T-helper 22 cell (primary cell): ENCODE results near the gene VAV3.

ENCODE experiments used
- DNase-seq: peaks from one replicate; pipeline ENCODE4 v3.0.0-alpha.2; 2020; ENCODE audit warnings: low read depth

The VAV3 gene

DNA sequence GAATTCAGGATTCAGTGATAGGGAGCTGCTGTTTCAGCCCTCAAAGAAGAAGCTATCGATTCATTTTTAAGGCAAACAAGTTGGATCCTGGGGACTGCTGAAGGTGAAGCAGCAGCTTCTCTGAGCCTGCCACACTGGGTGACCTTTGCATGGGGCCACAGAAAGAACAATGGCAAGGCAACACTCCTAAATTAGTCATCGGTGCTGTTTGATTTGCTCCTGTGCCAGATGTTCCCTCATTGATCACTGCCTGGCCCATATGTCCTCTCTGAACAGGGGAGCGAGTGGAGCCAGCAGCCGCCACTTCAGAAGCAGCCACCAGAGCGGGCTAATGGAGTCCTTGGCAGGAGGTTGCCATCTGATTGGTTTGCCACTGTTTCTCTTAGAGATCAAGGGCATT, 432.7 kb downstream of the VAV3 start:
- DNase-seq: no peak

- DNase-seq: no peak
These were observed 433.7 kb downstream of the VAV3 start for GRCh38 chr1:107531065-107531908.

GRCh38 chr1:107530543-107530942, 434.4 kb downstream of the VAV3 start:
- no peak for DNase-seq

DNA sequence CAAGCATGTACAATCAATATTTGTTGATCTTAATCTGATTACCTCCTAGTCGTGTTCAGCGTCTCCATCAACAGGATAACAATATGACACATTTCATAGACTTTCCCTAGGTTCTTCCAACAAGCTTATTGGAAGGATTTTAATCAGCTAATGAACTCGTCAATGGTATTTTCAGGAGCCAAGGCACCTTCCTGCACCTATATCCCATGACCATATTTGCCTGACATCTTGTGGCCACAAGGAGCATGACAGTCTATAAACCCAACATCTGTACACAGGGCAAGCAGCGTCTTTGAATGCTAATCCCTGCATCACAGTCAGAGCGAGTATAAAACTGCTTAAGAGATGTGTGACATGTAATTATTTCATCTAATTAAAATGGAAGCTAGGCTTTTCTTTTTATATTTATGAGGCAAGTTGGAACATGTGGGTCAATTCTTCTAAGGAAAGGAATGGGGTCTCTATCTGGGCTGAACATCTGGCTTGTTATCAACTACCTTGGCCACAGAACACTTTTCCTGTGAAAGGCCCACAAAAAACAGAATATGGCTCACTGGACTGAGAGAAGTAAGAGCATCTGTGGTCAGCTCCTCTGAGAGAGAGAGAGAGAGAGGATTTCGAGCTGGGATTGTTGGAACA, 435.4 kb downstream of the VAV3 start:
- no peak for DNase-seq

GRCh38 chr1:107526524-107527198, 438.3 kb downstream of the VAV3 start:
- no peak for DNase-seq

GRCh38 chr1:107525961-107526360, 439.0 kb downstream of the VAV3 start:
- no peak for DNase-seq

- DNase-seq: no peak
These were observed 439.8 kb downstream of the VAV3 start for GRCh38 chr1:107525145-107525544.

- DNase-seq: no peak
These were observed 440.7 kb downstream of the VAV3 start for GRCh38 chr1:107524301-107524700.

GRCh38 chr1:107523736-107524135, 441.2 kb downstream of the VAV3 start:
- no peak for DNase-seq

DNA sequence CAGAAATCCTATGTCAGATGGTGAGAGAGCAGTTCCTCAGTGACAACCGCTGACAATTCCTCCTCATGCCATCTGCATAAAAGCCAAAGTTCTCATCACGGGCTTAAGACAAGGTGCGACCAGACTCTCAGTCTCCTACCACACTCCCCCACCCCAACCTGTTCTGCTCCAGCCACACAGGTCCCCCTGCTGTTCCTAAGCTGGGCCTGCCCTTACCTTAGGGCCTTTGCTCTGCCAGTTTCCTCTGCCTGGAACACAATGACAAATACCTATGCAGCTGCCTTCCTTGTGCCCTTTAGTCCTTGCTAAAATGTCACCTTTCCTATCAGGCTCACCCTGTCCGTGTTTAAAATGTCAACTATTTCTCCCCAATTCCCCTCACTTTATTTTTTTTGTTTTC, 441.9 kb downstream of the VAV3 start:
- DNase-seq: no peak
